CD4-positive, alpha-beta T cell treated with Interleukin-17A for 4 hours (primary cell): ENCODE data around the gene GMIP.
"Not testable (repeated sequence)": the region's sequence is repeated elsewhere in the genome, so short reads cannot be mapped to it uniquely, and the experiment has no call there.

Experiments
- DNase-seq: peaks from one replicate; pipeline ENCODE4 v3.0.0-alpha.2; 2020; ENCODE audit warnings: mixed read lengths

GMIP gene

DNA sequence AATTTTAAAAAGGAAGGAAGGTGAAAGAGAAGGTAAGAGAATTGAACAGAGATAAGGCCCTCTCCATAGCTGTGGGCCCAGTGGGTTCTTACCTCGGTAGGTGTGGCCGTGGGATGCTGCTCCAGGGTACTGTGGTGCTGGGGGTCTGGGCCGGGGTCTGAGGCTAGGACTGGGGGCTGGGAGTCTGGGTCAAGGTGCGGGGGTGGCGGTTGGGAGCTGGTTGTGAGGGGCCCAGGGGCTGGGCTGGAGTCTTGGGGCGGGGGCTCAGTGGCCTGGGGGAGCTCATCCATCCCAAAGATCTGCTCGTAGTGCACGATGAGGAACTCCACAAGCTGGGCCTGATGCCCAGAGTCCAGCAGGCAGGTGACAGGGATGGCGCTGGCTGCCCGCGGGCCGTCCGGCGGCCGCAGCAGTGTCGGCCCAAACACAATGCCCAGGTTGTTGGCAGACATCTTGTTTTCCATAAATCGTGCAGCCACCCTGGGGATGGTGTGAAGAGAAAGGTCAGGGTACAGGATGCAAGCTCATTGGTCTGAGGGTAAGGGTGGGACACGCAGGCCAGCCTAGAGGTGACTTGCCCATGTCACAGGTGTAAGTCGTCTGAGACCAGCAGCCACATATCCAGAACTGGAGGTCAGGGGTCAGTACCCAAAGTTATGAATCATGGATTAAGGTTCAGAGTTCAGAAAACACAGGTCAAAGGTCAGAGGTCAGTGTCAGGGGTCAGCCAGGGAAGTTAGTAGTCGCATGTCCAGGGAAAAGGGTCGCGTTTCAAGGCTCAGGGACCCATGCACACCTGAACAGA, 9.5 kb downstream of the GMIP start:
- no peak for DNase-seq

DNA sequence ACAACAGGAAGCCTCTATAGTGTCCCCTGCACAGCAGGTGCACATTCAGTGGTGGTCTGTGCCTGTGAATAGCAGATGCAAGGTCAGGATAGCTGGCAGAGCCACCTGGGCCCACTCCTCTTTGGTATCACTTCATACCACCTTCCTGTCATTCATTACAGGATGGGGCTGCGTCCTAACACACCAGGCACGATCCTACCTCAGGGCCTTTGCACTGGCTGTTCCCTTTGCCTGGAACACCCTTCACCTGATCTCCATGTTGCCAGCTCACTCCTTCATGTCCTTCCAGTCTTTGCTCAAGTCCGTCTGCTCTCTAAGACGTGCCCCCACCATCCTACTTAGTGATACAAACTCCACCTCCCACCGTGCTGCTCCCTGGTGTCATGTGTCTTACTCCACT, 10.8 kb downstream of the GMIP start:
- DNase-seq = no peak

DNA sequence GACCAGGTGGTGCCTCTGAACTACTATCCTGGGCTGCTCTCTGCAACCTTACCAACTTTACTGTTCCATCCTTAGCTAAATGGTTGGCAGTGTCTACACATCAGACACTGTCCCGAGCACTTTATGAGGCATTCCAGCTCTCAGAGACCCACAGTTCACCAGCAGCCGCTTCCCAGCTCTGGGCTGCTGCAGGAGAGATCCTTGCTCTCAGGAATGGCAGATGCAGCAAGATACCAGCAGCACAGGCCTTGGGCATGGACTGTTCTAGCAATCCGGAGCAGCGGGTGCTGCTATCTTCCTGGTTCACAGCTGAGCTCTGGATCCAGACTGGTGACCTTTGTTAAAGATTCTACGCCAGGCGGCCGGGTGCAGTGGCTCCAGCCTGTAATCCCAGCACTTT, 12.1 kb downstream of the GMIP start:
- DNase-seq = no peak

DNA sequence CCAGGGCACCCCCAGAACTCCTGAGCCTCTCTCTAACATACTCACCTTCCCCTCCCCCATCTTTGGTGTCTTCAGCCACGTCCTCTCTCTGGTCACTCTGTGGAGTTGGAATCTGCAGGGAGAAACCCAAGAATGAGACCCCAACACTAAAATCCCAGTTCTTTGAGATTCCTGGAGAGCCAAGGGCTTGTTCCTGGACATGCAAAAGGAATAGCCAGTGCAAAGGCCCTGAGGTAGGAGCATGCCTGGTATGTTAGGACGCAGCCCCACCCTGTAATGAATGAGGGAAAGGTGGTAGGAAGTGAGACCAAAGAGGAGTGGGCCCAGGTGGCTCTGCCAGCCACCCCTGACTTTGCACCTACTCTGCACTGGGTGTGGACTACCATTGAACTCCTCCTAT, 13.0 kb downstream of the GMIP start:
- no peak for DNase-seq

GRCh38 chr19:19630062-19630414, 13.4 kb downstream of the GMIP start:
- no peak for DNase-seq

DNA sequence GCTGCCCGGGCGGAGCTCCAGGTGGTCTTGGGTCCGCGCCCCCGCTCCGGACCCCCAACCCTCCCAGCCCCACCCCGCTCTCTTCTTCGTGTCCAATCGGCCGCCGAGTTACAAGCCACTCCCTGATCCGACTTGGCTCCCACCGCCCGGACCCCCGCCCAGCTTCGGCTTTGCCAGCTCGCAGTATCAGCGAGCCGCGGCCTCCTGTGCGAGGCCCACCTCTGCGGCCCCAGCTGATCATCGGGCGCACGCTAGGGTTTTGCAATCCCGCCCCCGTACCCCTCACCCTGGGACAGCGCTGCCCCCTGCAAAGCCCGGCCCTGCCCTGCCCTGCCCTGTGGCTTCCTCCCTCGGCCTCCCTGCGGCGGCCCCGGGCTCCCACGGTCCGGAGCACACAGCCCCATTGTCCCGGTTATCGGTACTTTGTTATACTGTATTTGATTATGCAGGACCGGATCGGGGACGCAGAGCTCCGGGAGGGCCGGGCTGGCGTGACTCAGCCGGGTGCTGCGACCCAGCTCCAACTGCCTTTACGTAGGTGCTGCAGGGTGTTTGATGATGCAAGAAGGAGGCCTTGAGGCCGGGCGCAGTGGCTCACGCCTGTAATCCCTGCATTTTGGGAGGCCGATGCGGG, 14.8 kb downstream of the GMIP start:
- peak; percentile 70 for DNase-seq

DNA sequence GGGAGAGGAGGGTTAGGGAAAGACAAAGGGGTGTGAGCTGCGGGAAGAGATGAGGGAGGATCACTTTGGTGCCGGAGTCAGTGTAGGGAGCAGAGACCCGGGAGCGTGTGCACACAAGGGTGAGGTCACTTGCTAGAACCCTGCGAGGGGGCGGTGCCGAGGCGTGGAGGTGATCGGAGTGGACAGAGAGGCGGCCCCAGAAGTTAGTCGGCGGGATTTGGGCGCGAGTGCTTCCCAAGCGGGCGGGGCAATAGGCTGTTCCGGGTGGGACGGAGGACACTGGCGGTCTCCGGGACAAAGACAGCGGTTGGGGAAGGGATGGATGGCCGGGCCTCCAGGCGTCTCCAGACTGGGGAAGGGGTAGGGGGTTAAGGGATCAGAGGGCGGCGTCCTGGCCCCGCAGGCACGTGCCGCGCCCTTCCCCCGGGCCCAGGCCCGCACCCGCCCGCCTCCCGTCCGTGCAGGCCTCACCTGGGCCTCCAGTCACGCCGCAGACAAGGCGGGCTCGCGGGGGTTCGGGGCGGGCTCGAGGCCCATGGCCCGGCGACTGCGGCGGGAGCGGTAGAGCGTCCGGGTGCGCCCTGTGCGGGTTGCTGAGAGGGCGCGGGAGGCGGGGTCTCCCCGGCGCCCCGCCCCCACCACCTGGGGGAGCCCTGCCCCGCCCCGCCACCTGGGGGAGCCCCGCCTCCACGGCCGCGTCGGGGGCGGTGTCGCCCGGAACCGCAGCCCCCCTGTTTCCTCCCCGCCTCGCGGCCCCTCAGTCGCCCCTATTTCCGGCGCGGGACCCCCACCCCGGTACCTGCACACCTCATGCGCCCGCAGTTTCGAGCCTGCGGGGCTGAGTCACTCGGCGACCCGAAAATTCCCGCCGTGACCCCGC, 15.6 kb downstream of the GMIP start, which contains the start of gene LPAR2:
TSS of gene LPAR2 (minus strand) at position 600 of the 880 bp plus-strand sequence. CDS start 945 bp downstream, outside the sequence.
- peak; percentile 90 for DNase-seq

GRCh38 chr19:19626516-19627472, 16.7 kb downstream of the GMIP start:
- no peak for DNase-seq

DNA sequence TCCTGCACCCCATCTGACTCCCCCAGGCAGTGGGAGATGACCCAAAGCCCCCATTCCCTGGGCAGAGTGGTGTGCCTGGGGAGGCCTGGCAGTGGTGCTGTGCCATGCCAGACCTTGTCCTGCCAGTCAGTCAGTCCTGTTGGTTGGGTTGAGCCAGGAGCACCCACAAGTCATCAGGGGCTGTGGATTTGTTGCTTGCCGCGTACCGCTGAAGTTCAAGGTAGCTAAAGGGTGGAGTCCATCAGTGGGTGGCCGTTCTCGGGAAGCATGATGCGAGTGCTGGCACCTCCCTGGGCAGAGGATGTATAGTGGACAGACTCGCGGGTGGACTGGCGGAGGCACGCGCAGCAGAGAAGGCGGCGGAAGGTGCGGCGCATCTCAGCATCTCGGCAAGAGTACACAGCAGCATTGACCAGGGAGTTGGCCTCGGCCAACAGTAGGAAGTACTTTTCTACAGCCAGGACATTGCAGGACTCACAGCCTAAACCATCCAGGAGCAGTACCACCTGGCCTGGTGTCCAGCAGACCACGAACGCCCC, 19.4 kb downstream of the GMIP start:
- no peak for DNase-seq

DNA sequence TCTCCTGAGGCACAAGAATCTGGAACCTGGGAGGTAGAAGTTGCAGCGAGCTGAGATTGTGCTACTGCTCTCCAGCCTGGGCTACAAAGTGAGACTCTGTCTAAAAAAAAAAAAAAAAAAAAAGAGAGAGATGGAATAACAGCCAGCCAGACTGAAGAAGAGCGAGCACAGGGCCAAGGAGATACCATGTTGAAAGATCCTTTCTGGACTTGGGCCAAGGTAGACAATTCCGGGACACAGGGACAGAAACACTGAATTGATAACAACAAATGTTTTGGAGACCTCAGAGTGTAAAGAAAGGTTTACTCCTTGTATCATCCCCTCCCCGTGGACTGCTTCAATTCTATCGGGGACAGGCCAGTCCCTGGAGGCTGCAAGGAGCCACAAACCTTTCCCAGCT, 20.1 kb downstream of the GMIP start:
- DNase-seq = no peak

- DNase-seq = no peak
Observed at GRCh38 chr19:19619849-19620210, 23.6 kb downstream of the GMIP start.

- no peak for DNase-seq
Observed at GRCh38 chr19:19619181-19619848, 24.1 kb downstream of the GMIP start.

DNA sequence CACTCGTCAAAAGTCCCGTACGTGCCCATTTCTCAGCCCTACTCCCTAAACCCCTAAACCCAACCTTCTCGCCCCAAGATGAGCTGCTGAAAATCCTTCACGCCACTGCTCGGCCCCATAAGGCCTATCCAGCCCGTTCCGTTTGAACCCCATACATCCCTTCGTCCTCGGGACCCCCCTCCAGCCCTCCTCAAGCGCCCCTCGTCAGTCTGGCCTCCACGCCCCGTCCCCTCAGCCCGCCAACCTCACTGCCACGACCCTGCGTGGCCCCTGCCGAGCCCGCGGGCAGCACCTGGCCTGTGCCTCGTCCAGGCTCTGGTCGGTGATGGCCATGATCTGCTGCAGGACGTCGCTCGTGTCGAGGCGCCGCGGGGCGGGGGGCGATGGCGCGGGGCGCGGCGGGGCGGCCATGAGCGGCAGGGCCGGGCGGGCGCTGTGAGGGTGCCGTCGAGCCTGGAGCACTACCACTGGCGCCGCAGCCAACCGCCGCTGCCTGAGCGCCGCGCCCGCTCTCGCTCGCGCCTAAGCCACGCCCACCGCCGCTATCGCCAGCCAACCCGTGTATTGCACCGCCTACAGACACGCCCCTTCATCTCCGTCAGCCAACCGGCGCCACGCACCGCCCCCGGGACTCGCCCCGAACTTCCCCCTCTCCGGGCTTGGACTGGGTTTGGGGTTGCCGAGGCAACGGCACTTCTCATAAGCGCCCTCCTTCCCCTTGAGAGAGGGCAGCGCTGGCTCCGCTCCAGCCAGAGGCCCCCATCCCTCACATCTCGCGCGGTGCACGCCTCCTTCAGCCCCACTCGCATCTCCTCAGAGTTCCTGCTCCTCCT, 25.0 kb downstream of the GMIP start, which contains the start of gene PBX4:
TSS of gene PBX4 (minus strand) at position 469 of the 833 bp plus-strand sequence. CDS start at position 411, 58 bp downstream.
- peak; percentile 100 for DNase-seq

- DNase-seq = peak; percentile 54
Observed at GRCh38 chr19:19615086-19615485, 28.4 kb downstream of the GMIP start.

- no peak for DNase-seq
Observed at GRCh38 chr19:19613506-19613905, 30.0 kb downstream of the GMIP start.

DNA sequence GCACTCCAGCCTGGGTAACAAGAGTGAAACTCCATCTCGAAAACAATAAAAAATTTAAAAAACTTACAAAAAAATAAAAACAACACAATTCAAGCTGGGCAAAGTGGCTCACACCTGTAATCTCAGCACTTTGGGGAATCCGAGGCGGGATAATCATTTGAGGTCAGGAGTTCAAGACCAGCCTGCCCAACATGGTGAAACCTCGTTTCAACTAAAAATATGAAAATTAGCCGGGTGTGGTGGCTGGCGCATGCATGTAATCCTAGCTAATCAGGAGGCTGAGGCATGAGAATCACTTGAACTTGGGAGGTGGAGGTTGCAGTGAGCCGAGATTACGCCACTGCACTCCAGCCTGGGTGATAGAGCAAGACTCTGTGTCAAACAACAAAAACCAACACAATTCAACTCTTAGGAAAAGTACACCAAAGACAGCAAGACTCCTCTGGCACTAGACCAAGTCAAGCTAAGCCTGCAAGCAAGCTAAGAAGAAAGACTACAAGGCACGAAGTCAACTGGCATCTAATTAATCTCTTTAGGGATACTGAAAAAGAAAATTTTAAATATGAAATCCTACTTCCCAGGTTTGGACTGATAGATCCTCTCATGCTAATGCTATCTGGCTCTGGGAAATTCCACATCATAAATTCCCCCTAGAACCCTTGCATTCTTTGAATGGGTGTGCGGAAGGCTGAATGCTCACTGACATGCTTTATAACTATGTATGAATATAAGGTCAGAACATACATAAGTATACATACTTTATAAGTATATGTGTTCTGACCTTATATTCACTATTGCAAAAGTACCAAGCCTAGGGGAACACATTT, 32.9 kb downstream of the GMIP start:
- DNase-seq = no peak

GRCh38 chr19:19606686-19607085, 36.8 kb downstream of the GMIP start:
- DNase-seq = not testable (repeated sequence)

DNA sequence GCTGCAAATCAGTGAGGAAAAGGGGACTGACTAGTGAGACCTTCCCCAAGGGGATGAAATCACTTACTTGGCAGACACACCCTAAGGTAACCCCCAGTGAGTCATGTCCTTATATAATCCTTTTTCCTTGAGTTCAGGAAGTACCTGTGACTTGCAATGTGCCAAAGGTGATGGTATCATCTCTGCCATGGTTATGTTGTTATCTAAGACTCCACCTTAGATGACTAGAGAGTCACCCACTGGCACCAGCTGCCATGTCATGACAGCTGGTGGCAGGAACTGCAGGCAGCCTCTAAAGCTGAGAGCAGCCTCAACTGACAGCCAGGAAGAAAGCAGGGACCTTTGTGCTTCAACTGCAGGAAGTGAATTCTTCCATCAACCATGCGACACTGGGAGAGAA, 37.4 kb downstream of the GMIP start:
- peak; percentile 77 for DNase-seq

GRCh38 chr19:19602713-19603324, 40.6 kb downstream of the GMIP start:
- DNase-seq = no peak
